ENCODE results near the gene DIAPH2.
"Not testable (repeated sequence)": the region's sequence is repeated elsewhere in the genome, so short reads cannot be mapped to it uniquely, and the experiment has no call there.

DIAPH2 gene

GRCh38 chrX:97402333-97402732, 717.7 kb downstream of the DIAPH2 start:
- Histone ChIP-seq H3K27me3 (no peaks in the 10 kb centered on the region), H3K36me3 (no peaks in the 10 kb centered on the region), H3K4me1 (no peaks in the 10 kb centered on the region), H3K4me3 (ENCODE audit: low read depth, low read length) (no peak overlapping the region), H3K9me3 (no peaks in the 10 kb centered on the region)
- TF ChIP-seq CTCF (IDR thresholded peaks at IDR 0.05; ENCODE audit: low read depth, low read length) = no peak
- no peak for DNase-seq

- DNase-seq = no peak
- Histone ChIP-seq H3K4me3 (ENCODE audit: low read depth, low read length) (no peak overlapping the region), H3K27me3 (no peaks in the 10 kb centered on the region), H3K4me1 (no peaks in the 10 kb centered on the region), H3K36me3 (no peaks in the 10 kb centered on the region), H3K9me3 (no peaks in the 10 kb centered on the region)
- TF ChIP-seq CTCF (IDR thresholded peaks at IDR 0.05; ENCODE audit: low read depth, low read length) = no peak
Observed at GRCh38 chrX:97402903-97403302, 718.3 kb downstream of the DIAPH2 start.

- Histone ChIP-seq H3K4me1 (no peaks in the 10 kb centered on the region), H3K27me3 (no peaks in the 10 kb centered on the region), H3K4me3 (ENCODE audit: low read depth, low read length) (no peak overlapping the region), H3K9me3 (no peaks in the 10 kb centered on the region), H3K36me3 (no peaks in the 10 kb centered on the region)
- no peak for DNase-seq
- TF ChIP-seq CTCF (IDR thresholded peaks at IDR 0.05; ENCODE audit: low read depth, low read length) = no peak
Observed at GRCh38 chrX:97405031-97405660, 720.5 kb downstream of the DIAPH2 start.

- not testable (repeated sequence) for H3K27me3 ChIP-seq; H3K4me1 ChIP-seq; H3K9me3 ChIP-seq; H3K36me3 ChIP-seq; DNase-seq; H3K4me3 ChIP-seq (ENCODE audit: low read depth, low read length)
Observed at GRCh38 chrX:97409632-97410415, 725.2 kb downstream of the DIAPH2 start.

- no peak for DNase-seq
- Histone ChIP-seq H3K9me3 (no peaks in the 10 kb centered on the region), H3K36me3 (no peaks in the 10 kb centered on the region), H3K27me3 (no peaks in the 10 kb centered on the region), H3K4me1 (no peaks in the 10 kb centered on the region), H3K4me3 (ENCODE audit: low read depth, low read length) (no peak overlapping the region)
- TF ChIP-seq CTCF (IDR thresholded peaks at IDR 0.05; ENCODE audit: low read depth, low read length) = no peak
Observed at GRCh38 chrX:97416461-97416860, 731.8 kb downstream of the DIAPH2 start.

- no peak for DNase-seq
- Histone ChIP-seq H3K4me3 (ENCODE audit: low read depth, low read length) (no peak overlapping the region), H3K27me3 (no peaks in the 10 kb centered on the region), H3K9me3 (no peaks in the 10 kb centered on the region), H3K36me3 (no peaks in the 10 kb centered on the region), H3K4me1 (no peaks in the 10 kb centered on the region)
- no peak for TF ChIP-seq CTCF (IDR thresholded peaks at IDR 0.05; ENCODE audit: low read depth, low read length)
Observed at GRCh38 chrX:97429101-97429500, 744.5 kb downstream of the DIAPH2 start.
